HG02840 (cell line): ENCODE data around the gene RNF130.

Experiments
- ATAC-seq: cut with Tn5 transposase; IDR thresholded peaks from one replicate; pipeline ENCODE4 v1.9.1; 2021; ENCODE audit warnings: mild to moderate bottlenecking, moderate library complexity, moderate number of reproducible peaks; ENCODE audit not compliant: unreplicated experiment, low FRiP score

RNF130 gene

DNA sequence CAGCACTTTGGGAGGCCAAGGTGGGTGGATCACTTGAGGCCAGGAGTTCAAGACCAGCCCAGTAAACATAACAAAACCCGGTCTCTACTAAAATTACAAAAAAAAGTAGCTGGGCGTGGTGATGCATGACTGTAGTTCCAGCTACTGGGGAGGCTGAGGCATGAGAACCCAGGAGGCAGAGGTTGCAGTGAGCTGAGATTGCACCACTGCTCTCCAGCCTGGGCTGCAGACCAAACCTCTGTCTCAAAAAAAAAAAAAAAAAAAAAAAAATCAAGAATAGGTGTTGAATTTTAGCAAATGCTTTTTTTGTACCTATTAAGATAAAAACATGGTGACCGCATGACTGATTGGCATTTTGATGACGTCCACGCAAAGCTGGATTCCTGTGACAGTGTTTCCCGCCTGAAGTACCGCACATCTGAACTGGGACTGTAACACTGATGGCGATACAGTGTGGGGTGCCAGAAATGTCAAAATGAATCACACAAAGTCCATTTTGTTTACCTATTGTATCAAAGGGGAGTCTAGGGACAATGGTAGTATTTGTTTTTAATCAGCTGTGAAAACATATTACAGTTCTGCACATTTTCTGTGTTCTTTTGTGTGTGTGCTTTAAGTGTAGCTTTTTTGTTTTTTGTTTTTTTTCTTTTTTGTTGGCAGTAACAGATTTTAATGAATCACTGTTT, 140.6 kb downstream of the RNF130 start:
- ATAC-seq, result no peak

DNA sequence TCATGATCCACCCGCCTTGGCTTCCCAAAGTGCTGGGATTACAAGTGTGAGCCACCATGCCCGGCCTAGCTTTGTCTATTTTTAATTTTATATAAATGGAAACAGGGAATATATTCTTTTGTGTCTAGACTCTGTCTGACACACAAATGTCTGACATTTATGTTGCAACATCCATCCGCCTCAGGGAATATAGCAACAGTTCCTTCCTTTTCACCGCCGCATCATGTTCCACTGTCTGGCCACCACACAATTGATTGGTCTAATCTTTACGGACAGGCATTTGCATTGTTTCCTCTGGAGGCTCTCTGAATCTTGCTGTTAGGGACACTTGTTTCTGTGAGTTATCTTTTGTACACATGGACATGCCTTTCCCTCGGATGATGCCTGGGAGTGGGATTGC, 143.7 kb downstream of the RNF130 start:
- ATAC-seq, result no peak

GRCh38 chr5:179926657-179927056, 144.9 kb downstream of the RNF130 start:
- no peak for ATAC-seq

GRCh38 chr5:179923436-179923835, 148.1 kb downstream of the RNF130 start:
- no peak for ATAC-seq

GRCh38 chr5:179920175-179920574, 151.4 kb downstream of the RNF130 start:
- no peak for ATAC-seq

GRCh38 chr5:179919487-179920060, 152.0 kb downstream of the RNF130 start:
- ATAC-seq, result no peak

GRCh38 chr5:179918742-179919486, 152.6 kb downstream of the RNF130 start:
- ATAC-seq, result no peak

- ATAC-seq, result no peak
Measured at GRCh38 chr5:179916523-179916922, 155.0 kb downstream of the RNF130 start.

- no peak for ATAC-seq
Measured at GRCh38 chr5:179915406-179915935, 156.1 kb downstream of the RNF130 start.

DNA sequence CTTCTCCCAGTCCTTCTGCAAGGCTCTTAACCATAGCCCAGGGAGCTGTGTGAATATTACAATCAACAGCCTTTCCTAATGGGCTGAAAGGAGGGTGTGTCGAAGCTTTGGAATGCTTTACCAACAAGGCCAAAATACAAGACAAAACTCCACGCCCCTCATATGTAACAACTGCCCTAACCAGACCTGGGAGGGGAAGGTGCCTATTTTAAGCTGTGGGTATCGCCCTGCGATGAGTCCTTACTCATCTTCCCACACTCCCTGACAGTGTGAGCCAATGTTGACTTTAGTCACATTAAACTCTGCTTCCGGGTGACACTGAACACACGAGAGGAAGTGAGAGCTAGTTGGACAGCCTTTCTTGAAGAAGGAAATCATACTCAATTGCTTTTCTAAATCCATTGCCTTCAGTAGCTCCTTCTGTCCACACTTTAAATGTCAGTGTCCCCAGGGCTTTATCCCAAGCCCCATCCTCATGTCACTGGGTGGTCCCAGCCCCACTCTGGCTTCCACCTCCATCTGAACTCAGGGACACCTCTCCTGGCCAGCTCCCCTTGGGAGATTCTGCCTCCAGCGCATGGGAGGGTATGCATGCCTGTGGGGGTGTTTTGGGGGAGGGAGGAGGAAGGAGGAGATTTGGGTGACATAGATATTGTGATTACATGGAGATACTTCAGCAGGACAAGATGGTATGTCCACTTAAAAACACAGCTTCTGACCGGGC, 157.4 kb downstream of the RNF130 start:
- ATAC-seq, result no peak

GRCh38 chr5:179913461-179913860, 158.1 kb downstream of the RNF130 start:
- ATAC-seq, result no peak

DNA sequence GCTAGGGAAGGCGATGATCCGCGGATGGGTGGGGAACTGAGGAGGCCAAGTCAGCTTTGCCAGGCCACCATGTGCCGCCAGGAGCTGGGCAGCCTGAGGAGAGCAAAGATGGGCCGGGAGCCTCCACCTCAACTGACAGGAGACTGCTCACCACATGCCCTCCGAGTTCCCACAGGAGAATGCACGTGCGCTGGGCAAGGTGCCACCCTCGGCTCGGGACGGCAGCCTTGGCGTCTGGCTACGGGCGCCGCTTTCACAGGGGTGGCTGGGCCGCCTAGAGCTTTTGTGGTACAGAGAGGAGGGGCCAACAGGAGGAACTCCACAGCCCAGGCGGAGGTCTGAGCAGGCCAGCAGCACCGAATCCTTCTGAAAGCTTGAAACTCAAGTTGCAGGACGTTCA, 158.6 kb downstream of the RNF130 start:
- ATAC-seq, result no peak

DNA sequence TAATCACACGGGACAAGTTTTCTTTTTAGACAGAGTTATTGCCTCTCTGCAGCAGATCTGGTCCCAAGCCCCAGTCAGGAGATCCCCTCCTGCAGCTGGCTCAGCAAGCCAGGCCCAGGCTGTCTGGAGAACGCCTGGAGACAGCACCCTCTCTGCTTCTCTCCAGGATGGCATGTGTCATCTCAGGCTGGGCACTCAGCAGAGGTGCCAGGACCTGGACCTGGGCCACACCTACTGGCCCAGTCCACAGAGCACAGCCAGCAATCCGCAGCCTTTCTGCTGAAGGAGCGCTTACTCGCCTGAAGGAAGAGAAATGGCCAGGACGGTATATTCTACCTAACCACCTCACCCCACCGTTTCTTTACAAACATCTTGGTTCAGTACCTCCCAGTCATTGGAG, 159.2 kb downstream of the RNF130 start:
- no peak for ATAC-seq

GRCh38 chr5:179909224-179909623, 162.3 kb downstream of the RNF130 start:
- ATAC-seq, result no peak

GRCh38 chr5:179908528-179908927, 163.0 kb downstream of the RNF130 start:
- ATAC-seq, result no peak

DNA sequence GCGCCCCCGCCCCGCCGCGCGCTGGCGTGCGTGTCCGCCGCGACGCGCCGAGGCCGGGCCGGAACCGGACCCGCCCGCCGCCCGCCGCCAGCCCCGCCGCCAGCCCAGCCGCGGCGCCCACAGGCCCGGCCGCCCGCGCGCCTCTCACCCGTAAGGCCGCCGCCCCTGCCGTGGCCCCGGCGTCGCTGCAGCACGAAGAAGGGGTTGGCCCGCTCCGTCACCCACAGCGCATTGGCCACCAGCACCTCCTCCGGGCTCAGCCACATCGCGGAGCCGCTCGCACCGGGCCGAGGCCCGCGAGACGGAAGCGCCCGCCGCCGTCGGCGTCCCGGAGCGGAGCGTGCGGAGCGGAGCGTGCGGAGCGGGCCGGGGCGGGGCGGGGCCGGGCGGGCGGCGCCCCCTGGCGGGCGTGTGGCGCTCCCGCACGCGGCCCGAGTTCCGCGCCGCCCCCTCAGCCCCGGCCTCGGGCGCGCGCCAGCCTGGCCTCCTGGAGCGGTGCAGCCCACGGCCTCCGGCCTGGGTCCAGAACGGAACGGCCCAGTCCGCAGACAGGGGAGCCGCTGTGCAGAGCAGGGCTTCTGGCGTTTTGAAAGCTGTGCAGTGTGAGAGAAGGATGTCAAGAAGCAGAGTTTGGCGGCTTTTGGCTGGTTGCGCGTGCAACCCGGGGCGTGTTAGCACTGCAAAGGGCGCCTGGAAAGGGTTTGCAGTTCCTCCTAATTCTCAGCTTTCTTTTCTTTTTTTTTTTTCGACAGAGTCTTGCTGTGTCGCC, 163.8 kb downstream of the RNF130 start, which contains the start of gene TBC1D9B:
TSS of gene TBC1D9B (minus strand) at position 342 of the 769 bp plus-strand sequence. CDS start at position 266, 76 bp downstream.
- ATAC-seq, result peak; percentile 66

- ATAC-seq, result peak; percentile 13
Measured at GRCh38 chr5:179906795-179907555, 164.6 kb downstream of the RNF130 start.

DNA sequence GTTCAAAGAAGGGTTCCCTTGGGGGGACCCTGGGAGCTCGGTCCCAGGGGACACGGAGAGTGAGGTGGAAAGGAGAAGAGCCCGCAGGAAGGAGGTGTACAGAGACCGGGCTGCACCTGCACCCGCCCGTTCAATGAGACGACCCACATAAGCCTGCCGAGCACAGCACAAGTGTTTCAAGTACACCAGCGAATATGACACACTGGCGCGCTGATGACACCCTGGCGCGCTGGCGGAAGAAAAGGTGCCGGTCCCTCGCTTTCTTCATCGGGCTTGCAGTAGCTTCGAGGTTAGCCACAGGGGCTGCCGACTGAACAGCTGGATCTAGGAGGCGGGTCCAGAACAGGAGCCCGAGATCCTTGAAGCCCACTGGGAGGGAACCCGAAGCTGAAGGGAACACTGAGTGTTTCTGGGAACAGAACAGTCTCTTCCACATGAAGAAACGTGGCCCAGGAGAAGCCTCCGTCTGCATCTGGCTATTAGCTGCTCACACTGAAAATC, 165.2 kb downstream of the RNF130 start:
- no peak for ATAC-seq

- ATAC-seq, result no peak
Measured at GRCh38 chr5:179905161-179905560, 166.4 kb downstream of the RNF130 start.
